GM18870 (cell line): ENCODE data around the gene CTIF.

Experiments
- ATAC-seq: cut with Tn5 transposase; IDR thresholded peaks from one replicate; pipeline ENCODE4 v1.9.1; 2021; ENCODE audit warnings: moderate library complexity; ENCODE audit not compliant: unreplicated experiment

Gene CTIF

DNA sequence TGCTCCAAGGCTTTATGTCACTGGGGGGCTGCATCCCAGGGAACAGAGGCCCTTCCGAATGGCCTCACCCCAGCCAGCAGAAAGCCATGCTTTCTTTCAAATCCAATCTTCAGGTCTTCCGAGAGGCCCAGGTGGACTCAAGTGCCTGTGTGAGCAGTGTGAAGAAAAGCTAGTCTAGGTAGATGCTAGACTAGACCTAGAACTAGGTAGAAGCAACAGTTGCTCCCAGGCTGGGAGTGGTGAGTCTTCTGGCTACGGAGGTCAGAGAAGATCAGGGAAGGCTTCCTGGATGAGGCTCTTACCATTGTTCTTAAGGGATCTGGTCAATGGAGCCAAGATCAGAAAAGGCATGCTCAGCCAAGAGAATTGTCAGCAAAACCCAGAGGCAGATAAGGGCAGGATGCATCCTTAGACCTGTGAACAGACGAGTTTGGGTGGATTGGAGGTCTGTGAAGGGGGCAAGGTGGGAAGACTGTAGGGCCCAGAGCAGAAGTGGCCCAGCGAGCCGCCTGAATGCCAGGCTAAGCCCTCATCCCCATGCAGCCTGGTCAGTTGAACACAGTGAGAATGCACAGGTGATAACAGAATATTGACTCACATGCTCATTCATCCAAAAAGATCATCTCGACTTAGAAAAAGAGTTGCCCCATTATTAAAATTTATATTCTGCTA is 301.1 kb downstream of the CTIF start:
- no peak for ATAC-seq

- no peak for ATAC-seq
Observed at GRCh38 chr18:48840491-48840877, 301.7 kb downstream of the CTIF start.

GRCh38 chr18:48841381-48842258 is 302.8 kb downstream of the CTIF start:
- ATAC-seq = no peak

DNA sequence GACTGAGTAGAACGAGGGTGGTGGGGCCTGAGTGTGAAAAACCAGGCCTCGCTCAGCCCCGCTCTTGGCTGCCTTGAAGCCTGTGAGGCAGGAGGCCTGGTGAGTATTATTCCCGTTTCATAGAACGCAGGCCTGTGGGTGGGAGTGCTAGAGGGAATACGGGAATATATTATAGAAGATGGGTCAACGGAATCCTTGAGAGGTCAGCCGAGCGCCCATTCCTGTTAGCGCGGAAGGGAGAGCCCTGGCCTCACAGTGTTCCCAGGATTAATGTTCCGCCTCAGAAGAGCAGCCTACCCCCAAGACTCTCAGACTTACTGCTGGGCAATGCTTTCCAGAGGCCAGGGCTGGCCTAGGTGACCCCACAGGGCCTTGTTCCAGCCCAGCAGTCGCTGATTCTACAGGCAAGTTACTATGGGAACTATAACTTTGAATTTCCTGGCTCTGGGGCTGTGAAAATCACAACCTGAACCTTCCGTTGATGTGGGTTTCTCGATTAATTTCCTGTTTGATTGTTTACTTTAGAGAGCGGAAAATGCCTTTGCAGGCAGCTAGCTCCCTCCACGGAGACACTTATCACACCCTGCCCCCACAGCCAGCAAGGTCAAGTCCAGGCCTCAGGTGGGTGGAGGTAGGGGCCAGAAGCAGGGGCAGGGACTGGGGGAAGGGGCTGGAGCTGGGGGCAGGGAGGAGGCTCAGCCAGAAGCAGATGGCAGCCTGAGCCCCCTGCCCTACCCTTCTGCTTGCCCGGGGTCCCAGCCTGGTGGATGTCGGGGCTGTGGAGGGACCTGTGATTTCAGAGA is 303.6 kb downstream of the CTIF start:
- ATAC-seq = no peak

DNA sequence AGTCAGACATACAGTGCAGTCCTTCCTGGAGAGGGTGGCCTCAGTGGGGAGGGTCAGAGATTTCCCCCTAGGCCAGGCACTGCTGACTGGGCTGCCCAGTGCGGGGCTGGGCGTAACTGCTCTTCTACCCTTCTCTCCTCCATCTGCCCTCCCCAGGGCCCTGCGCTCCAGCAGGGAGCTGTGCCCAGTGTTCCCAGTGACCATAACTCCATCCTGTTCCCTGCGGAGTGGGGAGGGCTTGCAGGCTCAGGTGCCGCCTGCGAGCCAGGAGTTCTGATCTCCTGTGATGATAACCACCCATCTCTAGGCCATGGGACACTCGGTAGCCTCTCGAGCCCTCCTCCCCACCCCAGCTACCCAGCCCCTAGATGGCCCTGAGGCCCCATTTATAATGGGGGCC is 304.3 kb downstream of the CTIF start:
- no peak for ATAC-seq

GRCh38 chr18:48843596-48843995 is 304.8 kb downstream of the CTIF start:
- ATAC-seq = no peak

- no peak for ATAC-seq
Observed at GRCh38 chr18:48844271-48844670, 305.4 kb downstream of the CTIF start.

DNA sequence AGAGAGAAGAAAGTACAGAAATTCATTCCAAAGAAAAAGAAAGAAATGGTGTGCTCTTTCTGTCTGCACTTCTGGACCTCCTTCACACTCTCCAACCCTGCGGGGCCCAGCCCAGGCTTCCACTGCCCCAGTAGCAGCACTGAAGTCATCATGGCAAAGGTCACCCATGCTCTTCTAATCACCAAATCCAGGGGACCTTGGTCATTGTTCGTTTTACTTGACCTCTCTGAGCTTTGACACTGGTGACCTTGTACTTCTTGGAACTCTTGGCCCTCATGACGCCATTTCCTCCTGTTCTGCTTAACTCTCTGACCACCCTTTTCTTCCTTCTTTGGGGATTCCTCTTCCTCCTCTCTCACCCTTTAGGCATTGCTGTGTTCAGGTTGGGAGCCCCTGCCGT is 306.3 kb downstream of the CTIF start:
- no peak for ATAC-seq

GRCh38 chr18:48846423-48846932 is 307.6 kb downstream of the CTIF start:
- no peak for ATAC-seq

DNA sequence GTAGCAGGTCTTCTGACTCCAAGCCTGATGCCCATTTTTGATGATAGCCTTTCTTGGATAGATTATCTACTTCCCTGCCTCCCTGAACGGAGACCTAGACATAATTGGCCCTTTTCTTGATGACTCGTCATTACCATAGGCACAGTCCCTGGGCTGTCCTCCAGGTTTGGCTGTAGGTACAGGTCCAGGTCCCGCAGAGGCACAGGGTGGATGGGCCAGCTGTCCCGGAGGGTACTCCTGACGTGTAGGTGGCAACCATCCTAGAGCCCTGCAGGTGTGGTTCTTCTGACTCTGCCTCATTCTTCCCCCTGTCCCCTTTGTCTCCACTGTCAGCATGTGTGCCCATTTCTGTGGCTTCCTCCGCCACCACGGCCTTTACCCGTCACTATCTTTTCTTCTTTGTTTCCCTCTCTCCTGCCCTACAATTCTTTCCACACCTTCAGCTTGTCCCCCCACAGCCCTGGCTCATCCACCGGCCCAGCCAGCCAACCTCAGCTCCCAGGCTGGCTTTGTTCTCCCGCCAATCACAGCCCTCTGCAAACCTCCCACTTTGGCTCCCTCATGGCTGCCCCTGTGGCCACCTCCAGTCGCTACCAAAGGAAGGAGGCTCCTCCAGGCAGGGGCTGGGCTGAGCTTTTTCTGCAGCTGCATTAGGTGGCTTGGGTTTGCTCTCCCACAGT is 309.1 kb downstream of the CTIF start:
- no peak for ATAC-seq

GRCh38 chr18:48848641-48849143 is 309.9 kb downstream of the CTIF start:
- ATAC-seq = no peak

- no peak for ATAC-seq
Observed at GRCh38 chr18:48850822-48851598, 312.2 kb downstream of the CTIF start.

GRCh38 chr18:48851599-48851960 is 312.7 kb downstream of the CTIF start:
- no peak for ATAC-seq

GRCh38 chr18:48852292-48852691 is 313.5 kb downstream of the CTIF start:
- ATAC-seq = no peak

GRCh38 chr18:48852794-48853193 is 314.0 kb downstream of the CTIF start:
- ATAC-seq = no peak

DNA sequence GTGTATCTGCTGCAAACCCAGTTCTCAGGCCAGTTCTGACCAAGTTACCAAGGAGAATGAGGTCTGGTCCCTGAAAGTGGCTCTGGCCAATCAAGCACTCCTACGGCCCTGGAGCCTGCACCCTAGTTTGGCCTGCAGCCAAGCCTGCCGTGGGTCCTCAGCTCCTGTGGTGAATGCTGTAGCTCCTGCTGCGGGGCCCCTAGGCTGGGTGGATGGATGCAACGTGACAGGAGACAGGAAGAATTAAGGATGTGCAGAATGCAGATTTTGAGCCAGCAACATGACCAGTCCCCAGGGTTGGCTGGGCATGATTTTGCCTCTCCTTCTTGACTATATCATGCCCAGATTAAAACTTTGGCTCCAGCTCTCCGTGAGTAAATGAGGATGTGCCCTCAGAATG is 314.8 kb downstream of the CTIF start:
- ATAC-seq = no peak

- ATAC-seq = no peak
Observed at GRCh38 chr18:48854780-48855179, 315.9 kb downstream of the CTIF start.

DNA sequence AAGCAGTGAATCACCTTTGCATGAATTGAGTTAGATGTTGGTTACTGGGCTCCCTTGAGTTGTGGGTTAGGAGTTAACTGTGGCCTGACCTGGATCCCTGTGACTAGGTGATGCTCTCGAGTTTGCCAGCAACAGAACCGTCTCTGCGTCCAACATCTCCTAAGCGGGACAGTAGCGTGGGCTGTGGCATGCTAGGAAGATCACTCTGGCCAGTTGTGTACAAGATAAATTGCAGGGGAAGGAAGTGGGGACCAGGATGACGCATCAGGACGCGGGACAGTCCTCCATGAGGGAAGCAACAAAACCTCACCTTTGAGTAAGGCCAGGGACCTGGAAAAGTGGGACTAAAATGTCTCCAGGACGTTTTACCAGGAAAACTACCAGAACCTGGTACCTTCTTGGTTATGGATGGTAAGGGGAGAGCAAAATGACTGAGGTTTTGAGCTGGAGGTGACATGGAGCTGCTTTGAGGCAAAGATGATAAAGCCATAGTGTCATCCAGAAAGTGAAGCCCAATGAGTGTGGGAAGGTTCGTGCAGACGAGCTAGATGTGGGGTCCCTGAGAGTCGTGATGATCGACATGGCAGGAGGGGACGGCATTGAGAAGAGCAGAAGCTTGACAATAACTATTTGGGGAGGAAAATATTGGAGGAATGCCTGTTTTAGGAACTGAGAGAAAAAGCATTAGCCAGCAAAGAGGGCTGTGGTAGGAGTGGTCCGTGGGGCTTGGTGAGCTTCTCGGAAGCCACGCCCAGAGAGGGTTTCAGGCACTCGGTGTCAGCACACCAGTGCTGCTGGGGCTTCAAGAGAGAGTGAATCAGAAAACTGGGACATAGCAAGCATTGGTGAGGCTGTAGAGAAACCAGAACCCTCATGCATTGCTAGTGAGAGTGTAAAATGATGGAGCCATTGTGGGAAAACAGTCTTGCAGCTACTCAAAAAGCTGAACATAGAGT is 316.9 kb downstream of the CTIF start:
- no peak for ATAC-seq
